Neural crest cell (in vitro differentiated cells): ENCODE data around the gene SOCS6. TPM values are rescaled to one million over a fixed set of nuclear protein-coding genes. Genes with fewer than 3 reads are reported as not detected.
A peak's percentile ranks its signal among the peaks of the same experiment; 100 is the strongest.
"Not testable (repeated sequence)": the region's sequence is repeated elsewhere in the genome, so short reads cannot be mapped to it uniquely, and the experiment has no call there.

Experiments
- DNase-seq: peaks from one replicate; pipeline ENCODE4 v3.0.0; 2021; ENCODE audit warnings: low read depth, mixed read lengths, low spot score
- H3K27ac Mint-ChIP-seq: one replicate; pipeline ENCODE4 v1.8.0; 2021; ENCODE audit warnings: mild to moderate bottlenecking, mixed read lengths; ENCODE audit not compliant: unreplicated experiment
- H3K27me3 Mint-ChIP-seq: 2 replicates; pipeline ENCODE4 v1.8.0; 2021; ENCODE audit warnings: low read depth, mild to moderate bottlenecking, mixed read lengths
- H3K36me3 Mint-ChIP-seq: 2 replicates; pipeline ENCODE4 v1.8.0; 2021; ENCODE audit warnings: low read depth, mild to moderate bottlenecking, mixed read lengths
- H3K4me1 Mint-ChIP-seq: 2 replicates; pipeline ENCODE4 v1.8.0; 2021; ENCODE audit warnings: mixed read lengths
- H3K4me3 Mint-ChIP-seq: one replicate; pipeline ENCODE4 v1.8.0; 2021; ENCODE audit warnings: mild to moderate bottlenecking, mixed read lengths
- H3K9me3 Mint-ChIP-seq: 2 replicates; pipeline ENCODE4 v1.8.0; 2021; ENCODE audit warnings: mixed read lengths
- CTCF ChIP-seq: fragments of 200-600 bp; sonication (generic); conservative IDR thresholded peaks from 2 replicates; pipeline ENCODE4 v1.5.0; 2021; ENCODE audit warnings: antibody characterized with exemption, mild to moderate bottlenecking
- total RNA-seq: library from RNA; stranded (reverse); gene quantifications from 2 replicates; pipeline ENCODE4 v1.2.1, GENCODE V29; 2021

The SOCS6 gene
- total RNA-seq, 1 donor from 2014 or later: 28.9 TPM

DNA sequence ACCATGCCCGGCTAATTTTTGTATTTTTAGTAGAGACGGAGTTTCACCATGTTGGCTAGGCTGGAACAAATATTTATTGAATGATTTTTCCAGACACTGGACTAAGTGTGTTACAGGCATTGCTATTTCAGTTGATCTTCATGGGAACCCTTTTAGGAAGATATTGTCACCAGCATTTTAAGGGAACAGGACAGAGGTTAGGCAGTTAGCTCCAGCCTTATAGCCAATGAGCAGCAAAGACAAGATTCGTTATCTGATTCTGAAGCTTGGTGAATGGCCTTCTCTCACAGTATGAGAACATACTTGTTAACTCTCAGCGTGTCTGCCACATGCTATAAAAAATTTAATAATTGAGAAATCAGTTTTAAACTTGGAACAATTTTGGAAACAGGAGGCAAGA lies 73.4 kb downstream of the SOCS6 start:
- no peaks in the 10 kb centered on the region for H3K27me3 Mint-ChIP-seq
- no peak for DNase-seq
- peaks cover 5% of the 10 kb centered on the region for H3K4me1 Mint-ChIP-seq
- H3K4me3 Mint-ChIP-seq: no peak overlapping the region
- H3K27ac Mint-ChIP-seq: no peak overlapping the region
- H3K9me3 Mint-ChIP-seq: no peaks in the 10 kb centered on the region
- H3K36me3 Mint-ChIP-seq: no peaks in the 10 kb centered on the region
- no peak for TF ChIP-seq CTCF

- Mint-ChIP-seq H3K4me3 (no peak overlapping the region), H3K9me3 (no peaks in the 10 kb centered on the region), H3K4me1 (peaks cover 5% of the 10 kb centered on the region), H3K27ac (no peak overlapping the region), H3K36me3 (no peaks in the 10 kb centered on the region), H3K27me3 (no peaks in the 10 kb centered on the region)
- TF ChIP-seq CTCF: no peak
- no peak for DNase-seq
Observed at GRCh38 chr18:70363861-70364260, 75.0 kb downstream of the SOCS6 start.

- no peak for DNase-seq
- no peak overlapping the region for H3K27ac Mint-ChIP-seq
- H3K36me3 Mint-ChIP-seq: no peaks in the 10 kb centered on the region
- no peak for TF ChIP-seq CTCF
- peaks cover 5% of the 10 kb centered on the region for H3K4me1 Mint-ChIP-seq
- no peaks in the 10 kb centered on the region for H3K27me3 Mint-ChIP-seq
- H3K9me3 Mint-ChIP-seq: no peaks in the 10 kb centered on the region
- no peak overlapping the region for H3K4me3 Mint-ChIP-seq
Observed at GRCh38 chr18:70365361-70365760, 76.5 kb downstream of the SOCS6 start.

DNA sequence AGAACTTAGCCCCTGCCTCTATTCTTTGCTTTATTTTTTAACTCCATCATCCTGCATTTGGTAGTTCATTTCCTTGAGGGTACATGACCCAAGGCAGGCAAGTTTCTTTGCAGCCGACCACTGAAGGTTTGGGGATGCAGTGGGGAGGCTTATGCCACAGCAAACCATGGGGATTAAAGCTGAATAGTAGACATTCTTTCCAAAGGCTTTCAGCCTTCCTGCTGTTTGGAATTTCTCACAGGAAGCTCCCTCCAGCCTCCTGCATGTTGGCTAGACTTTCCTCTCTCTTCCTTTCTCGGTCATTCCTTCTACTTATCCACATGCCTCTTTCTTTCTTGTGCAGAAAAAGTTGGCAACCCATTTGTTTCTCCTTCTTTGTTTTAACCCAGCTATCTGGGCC lies 77.3 kb downstream of the SOCS6 start:
- Mint-ChIP-seq H3K36me3 (no peaks in the 10 kb centered on the region), H3K27ac (no peak overlapping the region), H3K9me3 (no peaks in the 10 kb centered on the region), H3K27me3 (no peaks in the 10 kb centered on the region), H3K4me1 (peaks cover 5% of the 10 kb centered on the region), H3K4me3 (no peak overlapping the region)
- DNase-seq: no peak
- no peak for TF ChIP-seq CTCF

- DNase-seq: no peak
- TF ChIP-seq CTCF: no peak
- peaks cover 5% of the 10 kb centered on the region for H3K4me1 Mint-ChIP-seq
- H3K27me3 Mint-ChIP-seq: no peaks in the 10 kb centered on the region
- no peaks in the 10 kb centered on the region for H3K36me3 Mint-ChIP-seq
- no peak overlapping the region for H3K4me3 Mint-ChIP-seq
- H3K9me3 Mint-ChIP-seq: no peaks in the 10 kb centered on the region
- H3K27ac Mint-ChIP-seq: peak overlapping the region; percentile 31
Observed at GRCh38 chr18:70366670-70367069, 77.8 kb downstream of the SOCS6 start.

- H3K27me3 Mint-ChIP-seq, DNase-seq, H3K36me3 Mint-ChIP-seq, H3K9me3 Mint-ChIP-seq, H3K27ac Mint-ChIP-seq, H3K4me3 Mint-ChIP-seq, H3K4me1 Mint-ChIP-seq: not testable (repeated sequence)
Observed at GRCh38 chr18:70367344-70367743, 78.5 kb downstream of the SOCS6 start.
